Rectal smooth muscle tissue (tissue), 1 donor: ENCODE measurements around the gene CPSF4L.

ENCODE experiments used
- H3K27ac ChIP-seq: one replicate; pipeline ENCODE4 v1.7.0; 2013; ENCODE audit warnings: low read depth, low read length, inconsistent platforms
- H3K27me3 ChIP-seq: one replicate; pipeline ENCODE4 v1.7.0; 2013; ENCODE audit warnings: low read length; ENCODE audit not compliant: control insufficient read depth, insufficient read depth
- H3K36me3 ChIP-seq: one replicate; pipeline ENCODE4 v1.7.0; 2013; ENCODE audit warnings: low read length; ENCODE audit not compliant: control insufficient read depth, insufficient read depth
- H3K4me1 ChIP-seq: one replicate; pipeline ENCODE4 v1.7.0; 2013; ENCODE audit warnings: low read length; ENCODE audit not compliant: control insufficient read depth, insufficient read depth
- H3K4me3 ChIP-seq: one replicate; pipeline ENCODE4 v1.7.0; 2013; ENCODE audit warnings: low read length
- H3K9ac ChIP-seq: one replicate; pipeline ENCODE4 v1.7.0; 2013; ENCODE audit warnings: low read length

Gene CPSF4L

GRCh38 chr17:73285916-73286862, 24.5 kb upstream of the CPSF4L start:
- Histone ChIP-seq H3K27me3 (no peaks in the 10 kb centered on the region), H3K36me3 (peaks cover 9% of the 10 kb centered on the region), H3K4me1 (peaks cover 49% of the 10 kb centered on the region), H3K27ac (peak overlapping the region; percentile 62), H3K9ac (no peak overlapping the region), H3K4me3 (no peak overlapping the region)

GRCh38 chr17:73285603-73285908, 23.9 kb upstream of the CPSF4L start:
- no peak overlapping the region for H3K9ac ChIP-seq
- peaks cover 43% of the 10 kb centered on the region for H3K4me1 ChIP-seq
- H3K4me3 ChIP-seq = no peak overlapping the region
- peaks cover 9% of the 10 kb centered on the region for H3K36me3 ChIP-seq
- no peaks in the 10 kb centered on the region for H3K27me3 ChIP-seq
- peak overlapping the region; percentile 21 for H3K27ac ChIP-seq

GRCh38 chr17:73284906-73285602, 23.4 kb upstream of the CPSF4L start:
- Histone ChIP-seq H3K27me3 (no peaks in the 10 kb centered on the region), H3K9ac (no peak overlapping the region), H3K36me3 (peaks cover 9% of the 10 kb centered on the region), H3K4me3 (no peak overlapping the region), H3K4me1 (peaks cover 38% of the 10 kb centered on the region), H3K27ac (peak overlapping the region; percentile 27)

GRCh38 chr17:73284354-73284753, 22.7 kb upstream of the CPSF4L start:
- Histone ChIP-seq H3K36me3 (peaks cover 9% of the 10 kb centered on the region), H3K27ac (peak overlapping the region; percentile 27), H3K9ac (no peak overlapping the region), H3K4me1 (peaks cover 33% of the 10 kb centered on the region), H3K27me3 (no peaks in the 10 kb centered on the region), H3K4me3 (no peak overlapping the region)

GRCh38 chr17:73283841-73284282, 22.2 kb upstream of the CPSF4L start:
- Histone ChIP-seq H3K4me3 (no peak overlapping the region), H3K36me3 (peaks cover 9% of the 10 kb centered on the region), H3K27ac (peak overlapping the region; percentile 63), H3K9ac (peak overlapping the region; percentile 13), H3K27me3 (no peaks in the 10 kb centered on the region), H3K4me1 (peaks cover 32% of the 10 kb centered on the region)

- H3K4me1 ChIP-seq = peaks cover 33% of the 10 kb centered on the region
- H3K9ac ChIP-seq = peak overlapping the region; percentile 13
- peak overlapping the region; percentile 63 for H3K27ac ChIP-seq
Observed at GRCh38 chr17:73283250-73283649, 21.6 kb upstream of the CPSF4L start.

GRCh38 chr17:73282629-73283028, 20.9 kb upstream of the CPSF4L start:
- peaks cover 38% of the 10 kb centered on the region for H3K4me1 ChIP-seq
- peaks cover 9% of the 10 kb centered on the region for H3K36me3 ChIP-seq
- H3K4me3 ChIP-seq = no peak overlapping the region
- no peaks in the 10 kb centered on the region for H3K27me3 ChIP-seq
- H3K9ac ChIP-seq = no peak overlapping the region
- H3K27ac ChIP-seq = no peak overlapping the region

More at GRCh38 chr17:73283250-73283649, 21.6 kb upstream of the CPSF4L start:
- Histone ChIP-seq H3K36me3 (peaks cover 9% of the 10 kb centered on the region), H3K4me3 (no peak overlapping the region), H3K27me3 (no peaks in the 10 kb centered on the region)

GRCh38 chr17:73281928-73282327, 20.2 kb upstream of the CPSF4L start:
- Histone ChIP-seq H3K36me3 (peaks cover 9% of the 10 kb centered on the region), H3K27ac (no peak overlapping the region), H3K4me3 (no peak overlapping the region), H3K9ac (no peak overlapping the region), H3K27me3 (no peaks in the 10 kb centered on the region), H3K4me1 (peaks cover 32% of the 10 kb centered on the region)

- H3K4me3 ChIP-seq = no peak overlapping the region
- H3K4me1 ChIP-seq = peaks cover 24% of the 10 kb centered on the region
- no peak overlapping the region for H3K9ac ChIP-seq
- H3K36me3 ChIP-seq = peaks cover 3% of the 10 kb centered on the region
- H3K27ac ChIP-seq = no peak overlapping the region
- H3K27me3 ChIP-seq = no peaks in the 10 kb centered on the region
Observed at GRCh38 chr17:73280191-73280590, 18.5 kb upstream of the CPSF4L start.

GRCh38 chr17:73279704-73280103, 18.0 kb upstream of the CPSF4L start:
- H3K9ac ChIP-seq = no peak overlapping the region
- no peaks in the 10 kb centered on the region for H3K27me3 ChIP-seq
- peaks cover 20% of the 10 kb centered on the region for H3K4me1 ChIP-seq
- H3K27ac ChIP-seq = no peak overlapping the region
- H3K4me3 ChIP-seq = no peak overlapping the region
- peaks cover 2% of the 10 kb centered on the region for H3K36me3 ChIP-seq

- Histone ChIP-seq H3K27me3 (no peaks in the 10 kb centered on the region), H3K27ac (peak overlapping the region; percentile 61), H3K36me3 (peaks cover 2% of the 10 kb centered on the region), H3K4me3 (peak overlapping the region; percentile 13), H3K4me1 (peaks cover 17% of the 10 kb centered on the region), H3K9ac (no peak overlapping the region)
Observed at GRCh38 chr17:73278465-73279453, 17.1 kb upstream of the CPSF4L start.

- Histone ChIP-seq H3K27ac (peak overlapping the region; percentile 34), H3K4me3 (no peak overlapping the region), H3K27me3 (no peaks in the 10 kb centered on the region), H3K36me3 (peaks cover 2% of the 10 kb centered on the region), H3K9ac (no peak overlapping the region), H3K4me1 (peaks cover 15% of the 10 kb centered on the region)
Observed at GRCh38 chr17:73278049-73278464, 16.4 kb upstream of the CPSF4L start.
